Fibroblast of lung (primary cell): ENCODE results near the gene NPNT.

Source experiments
- EZH2 ChIP-seq: IDR thresholded peaks from 2 replicates; pipeline ENCODE4 v1.5.1; 2012; ENCODE audit warnings: low read length, control low read depth, mild to moderate bottlenecking; ENCODE audit errors: missing control alignments
- TF ChIP-seq, protein P1 (sequence below), 2 donors: IDR thresholded peaks in 1 of 2; conservative IDR thresholded peaks in 1 of 2; 1 replicate in 1 of 2; 2 replicates in 1 of 2; pipeline ENCODE4 v1.5.1; 2011 to 2012; ENCODE audit warnings: low read length in 2 of 2, control low read depth in 1 of 2, inconsistent platforms in 1 of 2, low read depth in 1 of 2, mild to moderate bottlenecking in 1 of 2

DNA sequence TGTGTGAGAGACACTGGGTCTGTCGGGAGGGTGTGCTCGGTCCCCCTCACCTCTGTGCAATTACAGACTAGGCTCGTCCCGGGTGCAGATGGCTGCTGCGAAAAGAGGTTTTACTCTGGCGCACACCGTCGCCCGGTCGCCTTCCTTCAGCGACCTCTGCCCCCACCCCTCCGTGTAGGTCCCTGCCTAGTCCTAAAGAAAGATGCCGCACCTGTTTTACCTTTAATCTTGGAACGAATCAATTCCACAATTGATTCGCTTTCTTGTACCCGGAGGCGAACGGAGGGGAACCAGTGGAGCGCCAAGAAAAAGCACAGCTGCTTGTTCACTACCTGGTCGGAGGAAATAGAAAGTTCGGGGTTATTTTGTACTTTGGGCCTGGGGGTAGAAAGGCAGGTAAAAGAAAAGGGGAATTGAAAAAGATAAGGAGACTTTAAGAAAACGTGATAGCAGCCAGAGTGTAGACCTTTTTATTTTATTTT is 1.2 kb downstream of the NPNT start:
- TF ChIP-seq, protein P1, sequence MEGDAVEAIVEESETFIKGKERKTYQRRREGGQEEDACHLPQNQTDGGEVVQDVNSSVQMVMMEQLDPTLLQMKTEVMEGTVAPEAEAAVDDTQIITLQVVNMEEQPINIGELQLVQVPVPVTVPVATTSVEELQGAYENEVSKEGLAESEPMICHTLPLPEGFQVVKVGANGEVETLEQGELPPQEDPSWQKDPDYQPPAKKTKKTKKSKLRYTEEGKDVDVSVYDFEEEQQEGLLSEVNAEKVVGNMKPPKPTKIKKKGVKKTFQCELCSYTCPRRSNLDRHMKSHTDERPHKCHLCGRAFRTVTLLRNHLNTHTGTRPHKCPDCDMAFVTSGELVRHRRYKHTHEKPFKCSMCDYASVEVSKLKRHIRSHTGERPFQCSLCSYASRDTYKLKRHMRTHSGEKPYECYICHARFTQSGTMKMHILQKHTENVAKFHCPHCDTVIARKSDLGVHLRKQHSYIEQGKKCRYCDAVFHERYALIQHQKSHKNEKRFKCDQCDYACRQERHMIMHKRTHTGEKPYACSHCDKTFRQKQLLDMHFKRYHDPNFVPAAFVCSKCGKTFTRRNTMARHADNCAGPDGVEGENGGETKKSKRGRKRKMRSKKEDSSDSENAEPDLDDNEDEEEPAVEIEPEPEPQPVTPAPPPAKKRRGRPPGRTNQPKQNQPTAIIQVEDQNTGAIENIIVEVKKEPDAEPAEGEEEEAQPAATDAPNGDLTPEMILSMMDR (conservative IDR thresholded peaks at IDR 0.05 in 1 of 2, IDR thresholded peaks at IDR 0.05 in 1 of 2; ENCODE audit: low read depth in 1 of 2, low read length in 2 of 2) = no peak
- peak; percentile 58 for TF ChIP-seq EZH2
